B cell (primary cell): ENCODE data around the gene FAR1. TPM values are rescaled to one million over a fixed set of nuclear protein-coding genes. Genes with fewer than 3 reads are reported as not detected.

Source experiments
- ATAC-seq: fragments of 200-7000 bp; cut with Tn5 transposase; one replicate; pipeline ENCODE4 v1.10.0; 2021; ENCODE audit warnings: low read depth, mild to moderate bottlenecking, moderate number of reproducible peaks, moderate library complexity
- CTCF ChIA-PET: fragments of 350-600 bp; sonication (Branson Sonifier 250); formaldehyde crosslinking; loops from one replicate; lab custom pipeline; 2021; ENCODE audit warnings: antibody characterized with exemption, inconsistent platforms; lab: Charles Lee
- POLR2A ChIA-PET: fragments of 350-600 bp; sonication (Branson Sonifier 250); formaldehyde crosslinking; loops from one replicate; lab custom pipeline; 2021; ENCODE audit warnings: antibody characterized with exemption; lab: Charles Lee
- DNase-seq: peaks from one replicate; pipeline ENCODE4 v3.0.0; 2013
- H2AFZ ChIP-seq: 2 replicates; pipeline ENCODE4 v1.6.1; 2012; ENCODE audit warnings: mild to moderate bottlenecking, low read depth, low read length; ENCODE audit not compliant: insufficient read depth, poor library complexity, severe bottlenecking
- H3K27ac ChIP-seq, 2 donors: 1 replicate in 1 of 2; 2 replicates in 1 of 2; pipeline ENCODE4 v1.5.1; 2012 to 2013; ENCODE audit warnings: low read length in 2 of 2, mild to moderate bottlenecking in 2 of 2, moderate library complexity in 1 of 2
- H3K27me3 ChIP-seq, 4 experiments: fragments of 200-600 bp in 1 of 4; sonication (generic) in 1 of 4; replicated peaks in 1 of 4; 1 replicate in 2 of 4; 2 replicates in 2 of 4; pipeline versions ENCODE4 v1.6.1 to v1.7.0; 2013 to 2016; ENCODE audit warnings: low read length in 3 of 4, mild to moderate bottlenecking in 2 of 4, mixed read lengths in 1 of 4, moderate library complexity in 1 of 4; ENCODE audit not compliant: insufficient read depth in 4 of 4, control insufficient read depth in 3 of 4; ENCODE audit errors: control extremely low read depth in 1 of 4
- H3K36me3 ChIP-seq, 2 experiments: replicated peaks in 1 of 2; 1 replicate in 1 of 2; 2 replicates in 1 of 2; pipeline versions ENCODE4 v1.6.1 to v1.7.1; 2013; ENCODE audit warnings: low read length in 1 of 2; ENCODE audit not compliant: insufficient read depth in 2 of 2, control insufficient read depth in 1 of 2; ENCODE audit errors: control extremely low read depth in 1 of 2, extremely low read depth in 1 of 2
- H3K4me1 ChIP-seq, 2 donors: fragments of 200-600 bp in 1 of 2; sonication (generic) in 1 of 2; 1 replicate in 1 of 2; 2 replicates in 1 of 2; pipeline versions ENCODE4 v1.5.1 to v1.6.1; 2013 to 2017; ENCODE audit warnings: low read length in 2 of 2; ENCODE audit not compliant: control insufficient read depth in 2 of 2, insufficient read depth in 2 of 2
- H3K4me2 ChIP-seq: replicated peaks from 2 replicates; pipeline ENCODE3; 2012; ENCODE audit warnings: mild to moderate bottlenecking, low read depth, low read length; ENCODE audit not compliant: poor library complexity, severe bottlenecking
- H3K4me3 ChIP-seq, 5 experiments: fragments of 200-600 bp in 1 of 5; sonication (generic) in 1 of 5; 1 replicate in 3 of 5; 2 replicates in 2 of 5; pipeline versions ENCODE4 v1.5.1 to v1.7.0; 2011 to 2016; ENCODE audit warnings: low read length in 4 of 5, mild to moderate bottlenecking in 4 of 5, low read depth in 2 of 5, control low read depth in 1 of 5, moderate library complexity in 1 of 5; ENCODE audit not compliant: insufficient read depth in 1 of 5; ENCODE audit errors: control extremely low read depth in 1 of 5, extremely low read depth in 1 of 5
- H3K79me2 ChIP-seq: fragments of 200-600 bp; sonication (generic); one replicate; pipeline ENCODE4 v1.6.0; 2016; ENCODE audit warnings: low read length; ENCODE audit not compliant: control insufficient read depth, insufficient read depth
- H3K9ac ChIP-seq: fragments of 200-600 bp; sonication (generic); 2 replicates; pipeline ENCODE4 v1.6.1; 2017; ENCODE audit warnings: mild to moderate bottlenecking, low read length, moderate library complexity
- H3K9me3 ChIP-seq, 3 donors: one replicate each; pipeline versions ENCODE4 v1.6.1 to v1.7.1; 2013; ENCODE audit warnings: low read length in 2 of 3; ENCODE audit not compliant: control insufficient read depth in 2 of 3, insufficient read depth in 1 of 3; ENCODE audit errors: control extremely low read depth in 1 of 3
- H4K20me1 ChIP-seq: 2 replicates; pipeline ENCODE4 v1.6.0; 2012; ENCODE audit warnings: mild to moderate bottlenecking, low read length; ENCODE audit not compliant: insufficient read depth, control insufficient read depth, poor library complexity, severe bottlenecking
- H3K27ac Mint-ChIP-seq: one replicate; pipeline ENCODE4 v1.8.0; 2021; ENCODE audit warnings: mixed read lengths
- H3K27me3 Mint-ChIP-seq: one replicate; pipeline ENCODE4 v1.8.0; 2021; ENCODE audit warnings: mixed read lengths
- H3K4me1 Mint-ChIP-seq: one replicate; pipeline ENCODE4 v1.8.0; 2021; ENCODE audit warnings: mixed read lengths
- H3K4me3 Mint-ChIP-seq: one replicate; pipeline ENCODE4 v1.8.0; 2021; ENCODE audit warnings: mixed read lengths
- H3K9me3 Mint-ChIP-seq: one replicate; pipeline ENCODE4 v1.8.0; 2022; ENCODE audit warnings: mixed read lengths; ENCODE audit not compliant: insufficient read depth
- EZH2 ChIP-seq: IDR thresholded peaks from 2 replicates; pipeline ENCODE4 v1.6.1; 2012; ENCODE audit warnings: borderline replicate concordance, low read depth, mild to moderate bottlenecking, moderate library complexity, low read length; ENCODE audit not compliant: insufficient read depth, poor library complexity, severe bottlenecking
- WGBS: methylation state at CpG from one replicate; pipeline ENCODE4 v1.1.5; 2013; ENCODE audit warnings: missing lambda C conversion rate; ENCODE audit not compliant: insufficient coverage; 5-methylcytosine and 5-hydroxymethylcytosine counted together
- intact Hi-C: fragments of 100-400 bp; cut with micrococcal nuclease; formaldehyde crosslinking; loops from one replicate; pipeline ENCODE4 v1.10.0; 2022
- polyA plus RNA-seq: library from polyadenylated mRNA; depleted of rRNA; stranded (reverse); fragments of >200 nt; gene quantifications from 2 replicates; pipeline ENCODE4 v1.2.3, GENCODE V29; 2012
- total RNA-seq, 2 donors: library from RNA; stranded (reverse); fragments of 120-200 nt in 1 of 2; gene quantifications; 1 replicate in 1 of 2; 2 replicates in 1 of 2; pipeline versions ENCODE4 v1.2.3 to v1.2.4, GENCODE V29; 2013 to 2022
- TF ChIP-seq, protein P1 (sequence below): fragments of 200-600 bp; IDR thresholded peaks from one replicate; pipeline ENCODE4 v1.8.0; 2022; ENCODE audit warnings: antibody characterized with exemption, mild to moderate bottlenecking

Gene FAR1
- total and polyA plus RNA-seq, 2 donors (not counting 1 experiment from before 2014, with no cell fraction given): 8.1 to 44.8 TPM

- no peak overlapping the region for H3K9ac ChIP-seq
- no CpG with 5 or more reads among the region's 3 CpGs for WGBS
- H3K4me2 ChIP-seq: no peak overlapping the region
- ChIA-PET POLR2A (no interaction called here), CTCF (no interaction called here)
- no peaks in the 10 kb centered on the region for H3K79me2 ChIP-seq
- DNase-seq (no peak), ATAC-seq (no peak)
- H3K9me3 ChIP-seq: no peaks in the 10 kb centered on the region
- no peaks in the 10 kb centered on the region for H3K27me3 Mint-ChIP-seq
- TF ChIP-seq, protein P1, sequence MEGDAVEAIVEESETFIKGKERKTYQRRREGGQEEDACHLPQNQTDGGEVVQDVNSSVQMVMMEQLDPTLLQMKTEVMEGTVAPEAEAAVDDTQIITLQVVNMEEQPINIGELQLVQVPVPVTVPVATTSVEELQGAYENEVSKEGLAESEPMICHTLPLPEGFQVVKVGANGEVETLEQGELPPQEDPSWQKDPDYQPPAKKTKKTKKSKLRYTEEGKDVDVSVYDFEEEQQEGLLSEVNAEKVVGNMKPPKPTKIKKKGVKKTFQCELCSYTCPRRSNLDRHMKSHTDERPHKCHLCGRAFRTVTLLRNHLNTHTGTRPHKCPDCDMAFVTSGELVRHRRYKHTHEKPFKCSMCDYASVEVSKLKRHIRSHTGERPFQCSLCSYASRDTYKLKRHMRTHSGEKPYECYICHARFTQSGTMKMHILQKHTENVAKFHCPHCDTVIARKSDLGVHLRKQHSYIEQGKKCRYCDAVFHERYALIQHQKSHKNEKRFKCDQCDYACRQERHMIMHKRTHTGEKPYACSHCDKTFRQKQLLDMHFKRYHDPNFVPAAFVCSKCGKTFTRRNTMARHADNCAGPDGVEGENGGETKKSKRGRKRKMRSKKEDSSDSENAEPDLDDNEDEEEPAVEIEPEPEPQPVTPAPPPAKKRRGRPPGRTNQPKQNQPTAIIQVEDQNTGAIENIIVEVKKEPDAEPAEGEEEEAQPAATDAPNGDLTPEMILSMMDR: no peak
- no peak for TF ChIP-seq EZH2
- no peaks in the 10 kb centered on the region for H3K27me3 ChIP-seq
- peaks cover 4 to 35% of the 10 kb centered on the region in 2 experiments for H3K36me3 ChIP-seq
- intact Hi-C loops: no loop called here
- H3K4me3 ChIP-seq: no peak overlapping the region
- H4K20me1 ChIP-seq: no peaks in the 10 kb centered on the region
- H3K9me3 Mint-ChIP-seq: no peaks in the 10 kb centered on the region
- H3K4me3 Mint-ChIP-seq: no peak overlapping the region
- no peak overlapping the region for H3K27ac Mint-ChIP-seq
- no peaks in the 10 kb centered on the region for H3K4me1 ChIP-seq
- H3K4me1 Mint-ChIP-seq: no peaks in the 10 kb centered on the region
- H2AFZ ChIP-seq: no peak overlapping the region
- no peak overlapping the region for H3K27ac ChIP-seq
Observed at GRCh38 chr11:13717331-13717730, 48.9 kb downstream of the FAR1 start.

DNA sequence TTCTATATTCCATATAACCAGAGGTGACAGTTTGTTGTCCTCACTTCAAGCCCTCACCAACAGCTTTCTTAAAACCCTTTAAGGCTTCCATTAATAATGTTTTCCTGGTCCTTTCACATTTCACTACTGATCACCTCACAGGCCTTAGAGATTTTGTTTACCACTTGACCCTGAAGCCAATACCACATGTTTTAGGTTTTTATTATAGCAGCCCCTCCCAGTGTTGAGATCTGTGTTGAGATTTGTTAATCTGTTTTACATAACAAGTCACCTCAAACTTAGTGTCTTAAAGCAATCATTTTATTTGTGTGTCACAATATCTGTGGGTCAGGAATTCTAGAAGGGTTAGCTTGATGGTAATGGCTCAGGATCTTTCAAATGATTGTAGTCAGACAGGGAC is 49.9 kb downstream of the FAR1 start:
- no peaks in the 10 kb centered on the region for H3K27me3 ChIP-seq
- H3K27ac ChIP-seq: no peak overlapping the region
- Mint-ChIP-seq H3K27me3 (no peaks in the 10 kb centered on the region), H3K4me3 (no peak overlapping the region), H3K4me1 (no peaks in the 10 kb centered on the region), H3K27ac (no peak overlapping the region), H3K9me3 (no peaks in the 10 kb centered on the region)
- no peaks in the 10 kb centered on the region for H4K20me1 ChIP-seq
- ChIA-PET CTCF (no interaction called here), POLR2A (no interaction called here)
- no peak overlapping the region for H3K9ac ChIP-seq
- no peak overlapping the region for H3K4me2 ChIP-seq
- no peak for TF ChIP-seq EZH2
- TF ChIP-seq, protein P1: no peak
- H3K79me2 ChIP-seq: no peaks in the 10 kb centered on the region
- peaks cover 4 to 39% of the 10 kb centered on the region in 2 experiments for H3K36me3 ChIP-seq
- ATAC-seq (no peak), DNase-seq (no peak)
- no peak overlapping the region for H2AFZ ChIP-seq
- H3K4me3 ChIP-seq: no peak overlapping the region
- no peaks in the 10 kb centered on the region for H3K4me1 ChIP-seq
- no peaks in the 10 kb centered on the region for H3K9me3 ChIP-seq
- intact Hi-C loops: no loop called here
